Measurements from ENCODE around the gene DIAPH2.
"Not testable (repeated sequence)": the region's sequence is repeated elsewhere in the genome, so short reads cannot be mapped to it uniquely, and the experiment has no call there.

The DIAPH2 gene

DNA sequence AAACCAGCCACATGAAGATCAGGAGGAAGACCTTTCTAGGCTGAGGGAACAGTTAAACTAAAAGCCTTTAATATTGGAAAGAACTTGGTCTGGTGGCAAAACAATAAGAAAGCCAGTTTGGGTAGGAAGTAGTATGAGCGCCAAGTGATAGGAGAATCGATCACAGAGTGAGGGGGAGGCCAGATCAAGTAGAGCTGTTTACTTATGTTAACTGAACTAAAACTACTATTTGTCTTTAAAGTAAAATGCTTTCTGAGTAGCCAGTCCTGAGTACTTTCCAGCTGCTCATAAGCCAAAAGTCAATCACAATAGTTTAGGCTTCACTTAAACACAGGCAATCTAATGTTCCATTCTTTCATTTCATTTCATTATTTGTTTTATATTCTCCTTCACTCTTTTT lies 136.3 kb downstream of the DIAPH2 start:
- DNase-seq (ENCODE audit: low read depth in 2 of 2, low spot score in 1 of 2): no peak

- DNase-seq (ENCODE audit: low read depth in 2 of 2, low spot score in 1 of 2): no peak
Observed at GRCh38 chrX:96824166-96824565, 139.5 kb downstream of the DIAPH2 start.

GRCh38 chrX:96833333-96833732 lies 148.7 kb downstream of the DIAPH2 start:
- no peak for DNase-seq (ENCODE audit: low read depth in 2 of 2, low spot score in 1 of 2)

DNA sequence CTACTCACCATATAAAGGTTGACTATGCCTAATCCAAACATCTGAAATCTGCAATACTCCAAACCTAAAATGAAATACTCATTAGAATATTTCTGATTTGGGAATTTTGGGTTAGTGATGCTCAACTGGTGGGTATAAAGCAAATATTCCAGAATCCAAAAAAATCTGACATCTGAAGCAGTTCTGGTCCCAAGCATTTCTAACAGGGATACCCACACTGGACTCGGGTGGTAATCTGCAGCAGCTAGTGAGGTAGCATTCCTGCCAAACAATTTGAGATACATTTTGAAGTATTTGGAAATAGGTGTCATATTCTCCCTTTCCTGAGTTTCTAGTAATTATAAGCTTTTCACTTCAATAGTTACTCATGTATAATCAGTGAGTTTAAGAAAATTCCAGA lies 149.5 kb downstream of the DIAPH2 start:
- DNase-seq (ENCODE audit: low read depth in 2 of 2, low spot score in 1 of 2): no peak

DNA sequence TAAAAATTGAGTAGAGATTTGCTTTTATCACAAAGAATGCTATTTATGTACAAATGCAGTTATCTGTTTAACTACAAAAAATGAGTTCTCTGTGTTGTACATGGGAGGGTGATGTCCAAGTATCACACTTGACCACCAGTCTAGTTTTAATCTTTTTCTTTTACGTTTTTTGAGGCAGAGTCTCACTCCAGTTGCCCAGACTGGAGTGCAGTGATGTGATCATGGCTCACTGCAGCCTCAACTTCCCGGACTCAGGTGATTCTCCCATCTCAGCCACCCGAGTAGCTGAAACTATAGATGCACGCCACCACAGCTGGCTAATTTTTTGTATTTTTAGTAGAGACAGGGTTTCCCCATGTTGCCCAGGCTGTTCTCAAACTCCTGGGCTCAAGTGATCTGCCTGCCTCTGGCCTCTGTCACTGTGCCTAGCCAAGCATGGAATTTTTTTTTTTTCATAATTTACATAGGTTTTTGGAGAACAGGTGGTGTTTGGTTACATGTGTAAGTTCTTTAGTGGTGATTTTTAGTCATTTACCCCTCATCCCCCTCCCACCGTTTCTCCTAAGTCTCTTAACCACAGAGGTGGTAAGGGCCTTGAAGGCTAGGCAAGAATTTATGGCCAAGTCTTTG lies 151.1 kb downstream of the DIAPH2 start:
- no peak for DNase-seq (ENCODE audit: low read depth in 2 of 2, low spot score in 1 of 2)

GRCh38 chrX:96837808-96838207 lies 153.2 kb downstream of the DIAPH2 start:
- no peak for DNase-seq (ENCODE audit: low read depth in 2 of 2, low spot score in 1 of 2)

DNA sequence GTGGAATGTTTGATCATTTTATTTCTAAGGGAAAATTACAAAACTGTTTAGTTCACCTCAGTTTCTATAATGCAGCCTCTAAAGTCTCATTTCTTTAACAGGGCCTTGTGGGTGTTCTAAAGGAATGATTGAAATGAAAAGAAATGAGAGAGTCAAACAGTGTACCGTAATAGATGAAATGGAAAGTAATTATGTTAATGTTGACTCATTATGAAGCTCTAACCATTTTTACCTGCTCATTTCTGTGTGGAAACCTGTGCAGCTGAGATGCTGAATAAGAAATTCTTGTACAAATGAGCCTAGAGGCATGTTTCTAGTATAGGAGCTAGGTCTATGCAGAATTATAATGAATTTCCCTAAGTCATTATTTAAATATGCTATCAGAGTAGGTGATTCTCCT lies 153.9 kb downstream of the DIAPH2 start:
- no peak for DNase-seq (ENCODE audit: low read depth in 2 of 2, low spot score in 1 of 2)

DNA sequence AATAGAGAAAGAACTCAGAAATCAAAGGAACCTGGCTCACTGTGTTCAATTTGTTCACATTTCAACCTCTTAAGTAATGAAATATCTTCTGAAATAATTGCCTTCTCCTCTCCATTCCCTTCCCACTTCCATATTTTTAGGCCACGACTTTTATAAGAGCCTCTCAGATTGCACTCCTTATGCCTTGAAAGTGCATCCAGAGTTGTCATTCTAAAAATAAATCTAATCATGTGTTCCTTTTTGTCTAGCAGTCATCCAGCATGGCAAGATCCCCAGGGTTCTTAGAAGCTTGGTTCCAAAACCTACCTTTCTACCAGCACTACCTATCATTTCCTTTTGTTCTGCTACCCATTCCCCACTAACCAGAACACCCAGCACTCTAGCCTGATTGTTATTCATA lies 156.7 kb downstream of the DIAPH2 start:
- no peak for DNase-seq (ENCODE audit: low read depth in 2 of 2, low spot score in 1 of 2)

DNA sequence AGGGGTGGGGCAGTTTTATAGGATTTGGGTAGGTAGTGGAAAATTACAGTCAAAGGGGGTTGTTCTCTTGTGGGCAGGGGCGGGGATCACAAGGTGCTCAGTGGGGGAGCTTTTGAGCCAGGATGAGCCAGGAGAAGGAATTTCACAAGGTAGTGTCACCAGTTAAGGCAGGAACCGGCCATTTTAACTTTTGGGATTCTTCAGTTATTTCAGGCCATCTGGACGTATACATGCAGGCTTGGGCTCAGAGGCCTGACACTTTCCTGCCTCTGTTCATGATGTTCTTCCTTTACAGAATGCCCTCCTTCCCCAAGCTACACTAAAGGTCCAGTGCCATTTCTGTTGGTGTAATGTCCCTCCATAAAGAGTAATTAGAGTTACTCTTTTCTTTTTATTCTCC lies 157.2 kb downstream of the DIAPH2 start:
- DNase-seq (ENCODE audit: low read depth in 2 of 2, low spot score in 1 of 2): not testable (repeated sequence)

GRCh38 chrX:96843566-96843965 lies 158.9 kb downstream of the DIAPH2 start:
- no peak for DNase-seq (ENCODE audit: low read depth in 2 of 2, low spot score in 1 of 2)

DNA sequence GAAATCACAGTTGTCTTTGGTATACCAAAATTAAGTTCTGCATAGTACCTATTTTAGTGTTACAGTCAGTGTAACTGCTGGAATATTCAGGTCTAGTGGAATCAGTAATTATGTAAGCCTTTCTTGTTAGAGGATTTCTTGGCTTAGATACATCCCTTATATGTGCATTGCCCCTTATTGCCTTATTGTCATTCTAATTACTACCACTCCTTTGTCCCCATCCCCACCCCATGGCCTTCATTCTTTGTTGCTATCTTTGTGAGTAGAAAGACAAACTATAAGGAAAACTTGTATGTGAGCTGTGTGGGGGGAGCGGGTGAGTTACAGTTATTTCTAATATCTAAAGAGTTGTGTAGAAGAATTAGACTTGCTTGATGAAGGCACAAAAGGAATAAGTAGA lies 162.2 kb downstream of the DIAPH2 start:
- no peak for DNase-seq (ENCODE audit: low read depth in 2 of 2, low spot score in 1 of 2)

- not testable (repeated sequence) for DNase-seq (ENCODE audit: low read depth in 2 of 2, low spot score in 1 of 2)
Observed at GRCh38 chrX:96859422-96859821, 174.8 kb downstream of the DIAPH2 start.

GRCh38 chrX:96861218-96861617 lies 176.6 kb downstream of the DIAPH2 start:
- DNase-seq (ENCODE audit: low read depth in 2 of 2, low spot score in 1 of 2): no peak

- DNase-seq (ENCODE audit: low read depth in 2 of 2, low spot score in 1 of 2): no peak
Observed at GRCh38 chrX:96861661-96862060, 177.0 kb downstream of the DIAPH2 start.

GRCh38 chrX:96883608-96884007 lies 199.0 kb downstream of the DIAPH2 start, which contains the start of gene RPA4:
TSS of gene RPA4 (plus strand) at chrX:96883908. CDS start at chrX:96884311, 403 bp downstream.
- DNase-seq (ENCODE audit: low read depth in 2 of 2, low spot score in 1 of 2): no peak

DNA sequence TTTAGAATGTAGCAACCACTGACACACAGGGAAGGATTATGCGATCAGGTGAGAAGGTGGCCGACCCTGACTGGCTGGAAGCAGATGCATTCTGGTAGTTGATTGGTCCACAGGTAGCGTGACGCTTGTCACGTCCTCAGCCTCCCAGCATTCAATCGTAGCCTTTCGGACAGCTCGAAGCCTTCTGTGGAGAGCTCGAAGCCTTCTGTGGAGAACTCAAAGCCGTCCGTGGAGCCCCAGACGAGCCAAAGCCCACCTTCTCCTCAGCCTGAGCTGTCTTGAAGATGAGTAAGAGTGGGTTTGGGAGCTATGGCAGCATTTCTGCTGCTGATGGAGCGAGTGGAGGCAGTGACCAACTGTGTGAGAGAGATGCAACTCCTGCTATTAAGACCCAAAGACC lies 199.4 kb downstream of the DIAPH2 start:
- DNase-seq (ENCODE audit: low read depth in 2 of 2, low spot score in 1 of 2): no peak

GRCh38 chrX:96889726-96890125 lies 205.1 kb downstream of the DIAPH2 start:
- no peak for DNase-seq (ENCODE audit: low read depth in 2 of 2, low spot score in 1 of 2)

DNA sequence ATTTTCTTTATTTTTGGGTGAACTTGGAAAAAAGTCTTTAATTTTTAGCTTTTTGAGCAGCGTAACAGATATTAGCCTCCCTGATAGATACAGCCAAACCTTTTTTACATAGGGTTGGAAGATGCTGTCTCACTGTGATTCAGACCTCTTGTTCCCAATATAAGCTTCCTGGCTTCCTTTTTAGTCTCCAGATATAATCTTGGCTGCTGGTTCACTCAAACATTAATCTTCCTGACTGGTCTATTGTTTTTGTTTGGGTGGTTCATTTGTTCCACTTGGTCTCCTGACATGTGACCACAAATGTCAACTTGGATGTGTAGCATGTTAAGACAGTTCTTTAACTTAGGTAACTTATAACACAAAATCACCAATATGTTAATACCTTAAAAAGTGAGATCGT lies 222.1 kb downstream of the DIAPH2 start:
- DNase-seq (ENCODE audit: low read depth in 2 of 2, low spot score in 1 of 2): no peak

DNA sequence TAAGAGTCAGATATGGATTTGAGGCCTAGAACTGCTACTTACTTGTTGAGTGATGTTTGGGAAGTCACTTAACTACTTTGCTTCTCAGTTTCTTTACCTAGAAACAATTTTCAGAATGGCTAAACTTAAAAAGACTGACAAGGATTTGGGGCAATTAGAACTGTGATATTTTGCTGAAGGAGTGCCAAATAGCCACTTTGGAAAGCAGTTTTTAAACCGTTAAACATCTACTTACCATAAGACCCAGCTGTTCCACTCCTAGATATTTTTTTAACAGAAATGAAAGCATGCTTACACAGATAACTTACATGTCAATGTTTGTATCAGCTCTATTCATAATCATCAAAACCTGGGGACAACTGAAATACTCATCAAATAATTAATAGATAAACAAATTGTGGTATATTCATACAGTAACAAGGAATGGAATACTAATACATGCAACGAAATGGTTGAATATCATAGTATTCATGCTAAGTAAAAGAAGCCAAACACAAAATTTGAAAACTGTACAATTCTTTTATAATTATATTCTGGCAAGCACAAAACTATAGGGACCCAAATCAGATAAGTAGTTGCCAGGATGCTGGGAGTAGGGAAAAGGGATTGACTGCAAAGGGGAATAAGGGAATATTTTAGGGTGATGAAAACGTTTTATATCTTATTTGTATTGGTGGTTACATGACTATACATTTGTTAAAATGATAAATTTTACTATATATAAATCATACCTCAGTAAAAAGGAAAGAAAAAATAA lies 223.1 kb downstream of the DIAPH2 start:
- DNase-seq (ENCODE audit: low read depth in 2 of 2, low spot score in 1 of 2): no peak

- DNase-seq (ENCODE audit: low read depth in 2 of 2, low spot score in 1 of 2): no peak
Observed at GRCh38 chrX:96909291-96909690, 224.6 kb downstream of the DIAPH2 start.

GRCh38 chrX:96918864-96919263 lies 234.2 kb downstream of the DIAPH2 start:
- no peak for DNase-seq (ENCODE audit: low read depth in 2 of 2, low spot score in 1 of 2)

GRCh38 chrX:96919672-96920071 lies 235.0 kb downstream of the DIAPH2 start:
- no peak for DNase-seq (ENCODE audit: low read depth in 2 of 2, low spot score in 1 of 2)

DNA sequence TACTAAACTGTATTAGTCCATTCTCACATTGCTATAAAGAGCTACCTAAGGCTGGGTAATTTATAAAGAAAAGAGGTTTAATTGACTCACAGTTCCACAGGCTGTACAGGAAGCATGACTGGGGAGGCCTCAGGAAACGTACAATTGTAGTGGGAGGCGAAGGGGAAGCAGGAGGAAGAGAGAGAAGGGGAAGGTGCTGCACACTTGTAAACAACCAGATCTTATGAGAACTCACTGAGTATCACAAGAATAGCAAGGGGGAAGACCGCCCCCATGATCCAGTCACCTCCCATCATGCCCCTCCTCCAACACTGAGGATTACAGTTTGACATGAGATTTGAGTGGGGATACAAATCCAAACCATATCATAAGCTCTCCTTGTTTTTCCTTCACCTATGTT lies 239.9 kb downstream of the DIAPH2 start:
- DNase-seq (ENCODE audit: low read depth in 2 of 2, low spot score in 1 of 2): no peak
